Amniotic epithelial cell (primary cell): Measurements from ENCODE around the gene KRTAP19-4.
"Not testable (repeated sequence)": the region's sequence is repeated elsewhere in the genome, so short reads cannot be mapped to it uniquely, and the experiment has no call there.

ENCODE experiments used
- DNase-seq: peaks from one replicate; pipeline ENCODE4 v3.0.0-alpha.2; 2010; ENCODE audit warnings: low read depth

Gene KRTAP19-4

GRCh38 chr21:30497065-30497464 lies at the start of gene KRTAP19-4:
Gene KRTAP19-4, minus strand, starts transcription at chr21:30497165. Its CDS starts 55 bp downstream, at chr21:30497110.
- no peak for DNase-seq

DNA sequence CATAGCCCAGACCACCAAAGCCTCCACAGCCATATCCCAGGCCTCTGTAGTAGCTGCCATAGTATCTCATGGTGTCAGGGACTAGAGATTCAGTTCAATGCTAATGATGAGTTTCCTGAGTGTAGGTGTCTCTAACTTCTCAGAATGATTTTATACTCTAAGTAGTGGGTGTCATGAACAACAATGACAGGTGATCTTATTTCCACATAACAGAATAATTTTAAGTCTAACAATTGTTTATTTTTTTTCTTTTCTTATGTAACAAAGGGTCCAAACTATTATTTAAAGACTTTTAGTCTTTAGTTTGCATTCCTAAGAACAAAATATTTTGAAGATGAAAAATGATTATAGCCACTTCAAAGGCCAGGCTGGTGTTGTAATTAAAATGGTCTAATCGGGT lies 44.8 kb upstream of the KRTAP19-4 start, which contains the start of gene KRTAP19-6:
Gene KRTAP19-6 (minus strand): TSS at position 101 of the 400 bp plus-strand sequence. CDS start 31 bp downstream, at position 70.
- no peak for DNase-seq

DNA sequence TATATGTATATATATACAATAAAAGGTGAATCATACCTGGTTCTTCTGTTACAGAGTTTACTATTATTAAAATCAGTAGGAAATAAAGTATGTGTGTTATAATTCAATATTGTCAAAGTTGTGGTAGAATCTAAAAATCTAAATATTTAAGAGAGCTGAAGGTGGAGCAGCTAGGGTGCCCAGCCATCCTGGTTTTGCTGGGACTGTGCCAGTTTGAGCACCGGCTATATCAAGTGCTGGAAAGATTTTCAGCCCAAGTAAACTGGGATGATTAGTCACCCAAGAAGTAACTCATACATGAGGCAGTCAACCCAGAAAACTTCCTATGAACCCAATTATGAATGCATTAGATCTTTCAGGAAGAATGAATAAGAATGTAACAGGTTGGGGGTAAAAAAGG lies 21.9 kb upstream of the KRTAP19-4 start:
- DNase-seq, result no peak

GRCh38 chr21:30515681-30516080 lies 18.7 kb upstream of the KRTAP19-4 start:
- no peak for DNase-seq

DNA sequence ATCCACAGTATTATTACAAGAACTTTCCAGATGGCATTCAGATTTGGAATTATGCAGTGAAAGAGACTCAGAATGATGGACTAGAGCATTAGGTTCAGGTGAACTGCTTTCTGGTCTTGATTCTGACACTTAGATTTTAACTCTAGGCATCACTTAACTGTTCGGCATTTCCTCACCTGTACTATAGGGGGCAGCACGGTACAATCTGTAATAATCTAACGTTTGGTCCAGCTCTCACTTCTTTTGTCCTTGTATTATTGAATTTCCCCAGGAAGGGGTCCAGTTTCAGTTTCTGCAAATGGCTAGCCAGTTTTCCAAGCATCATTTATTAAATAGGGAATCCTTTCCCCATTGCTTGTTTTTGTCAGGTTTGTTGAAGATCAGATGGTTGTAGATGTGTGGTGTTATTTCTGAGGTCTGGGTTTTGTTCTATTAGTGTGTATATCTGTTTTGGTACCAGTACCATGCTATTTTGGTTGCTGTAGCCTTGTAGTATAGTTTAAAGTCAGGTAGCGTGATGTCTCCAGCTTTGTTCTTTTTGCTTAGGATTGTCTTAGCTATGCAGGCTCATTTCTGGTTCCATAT lies 8.7 kb upstream of the KRTAP19-4 start:
- DNase-seq, result not testable (repeated sequence)

- no peak for DNase-seq
Observed at GRCh38 chr21:30502041-30502440, 5.1 kb upstream of the KRTAP19-4 start, which contains the start of gene KRTAP19-5. Gene KRTAP19-5, minus strand, starts transcription at chr21:30502141. Its CDS starts 51 bp downstream, at chr21:30502090.

GRCh38 chr21:30491963-30492428 lies 5.0 kb downstream of the KRTAP19-4 start, which contains the start of gene KRTAP19-3:
Gene KRTAP19-3, minus strand, starts transcription at chr21:30492013. Its CDS starts 56 bp downstream, at chr21:30491957.
- DNase-seq, result no peak

DNA sequence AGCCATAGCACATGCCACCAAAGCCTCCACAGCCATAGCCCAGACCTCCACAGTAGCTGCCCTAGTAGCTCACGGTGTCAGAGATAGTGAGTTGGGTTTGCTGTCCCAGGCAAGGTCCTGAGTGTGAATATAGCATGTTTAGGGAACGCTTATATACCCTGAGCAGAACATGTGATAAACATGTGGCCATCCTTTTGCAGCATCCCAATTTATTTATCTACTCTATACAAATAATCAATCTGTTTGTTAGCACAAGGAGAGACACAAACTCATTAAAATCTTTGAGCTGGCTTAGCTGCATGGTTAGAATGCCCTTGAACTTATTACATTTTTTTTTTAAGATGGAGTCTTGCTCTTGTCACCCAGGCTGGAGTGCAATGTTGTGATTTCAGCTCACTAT lies 9.6 kb downstream of the KRTAP19-4 start, which contains the start of gene KRTAP19-2:
Gene KRTAP19-2 (minus strand): TSS at position 101 of the 400 bp plus-strand sequence. CDS start 88 bp downstream, at position 13.
- no peak for DNase-seq

- no peak for DNase-seq
Observed at GRCh38 chr21:30486180-30486579, 10.8 kb downstream of the KRTAP19-4 start.

GRCh38 chr21:30482130-30482529 lies 14.8 kb downstream of the KRTAP19-4 start:
- DNase-seq, result no peak

DNA sequence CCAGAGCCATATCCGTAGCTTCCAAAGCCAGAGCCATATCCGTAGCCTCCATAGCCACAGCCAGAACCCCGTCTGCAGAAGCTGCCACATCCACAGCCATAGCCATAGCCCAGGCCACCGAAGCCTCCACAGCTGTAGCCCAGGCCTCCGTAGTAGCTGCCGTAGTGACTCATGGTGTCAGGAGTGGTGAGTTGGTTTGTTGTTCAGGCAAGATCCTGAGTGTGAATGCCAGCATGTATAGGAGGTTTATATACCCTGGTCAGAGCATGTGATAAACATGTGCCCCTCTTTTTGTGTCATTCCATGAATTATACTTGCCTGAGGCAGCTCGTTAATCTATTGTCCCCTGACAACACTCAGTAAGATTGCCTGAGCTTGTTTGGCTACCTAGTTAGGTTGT lies 16.8 kb downstream of the KRTAP19-4 start, which contains the start of gene KRTAP19-1:
Gene KRTAP19-1 (minus strand): TSS at position 223 of the 400 bp plus-strand sequence. CDS start 50 bp downstream, at position 173.
- no peak for DNase-seq

GRCh38 chr21:30479259-30479658 lies 17.7 kb downstream of the KRTAP19-4 start:
- DNase-seq, result no peak

GRCh38 chr21:30478004-30478403 lies 19.0 kb downstream of the KRTAP19-4 start:
- no peak for DNase-seq

- DNase-seq, result no peak
Observed at GRCh38 chr21:30468900-30469714, 27.9 kb downstream of the KRTAP19-4 start.

GRCh38 chr21:30463713-30464112 lies 33.3 kb downstream of the KRTAP19-4 start:
- DNase-seq, result no peak

- DNase-seq, result no peak
Observed at GRCh38 chr21:30448514-30448913, 48.5 kb downstream of the KRTAP19-4 start.

DNA sequence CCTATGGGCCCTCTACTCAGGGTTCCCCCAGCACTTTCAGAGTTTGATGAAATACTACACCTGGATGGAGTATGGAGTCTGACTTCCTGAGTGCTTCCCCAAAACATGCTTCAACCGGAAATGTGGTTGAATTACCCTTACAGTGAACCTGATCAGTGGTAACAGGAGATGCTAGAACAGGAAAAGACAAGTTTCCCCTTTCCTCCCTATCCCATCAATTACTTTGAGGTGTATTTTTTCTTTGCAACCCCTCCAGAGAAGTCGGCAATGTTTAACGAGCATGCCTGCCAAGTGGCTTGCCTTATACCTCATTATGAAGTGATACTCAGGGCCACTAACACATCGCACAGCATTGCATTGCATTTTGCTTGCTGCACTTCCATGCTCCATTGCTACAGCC lies 49.9 kb downstream of the KRTAP19-4 start:
- no peak for DNase-seq
